HG03159 (cell line): ENCODE results near the gene C22orf23.

Experiments used
- ATAC-seq: cut with Tn5 transposase; IDR thresholded peaks from one replicate; pipeline ENCODE4 v1.9.1; 2021; ENCODE audit warnings: mild to moderate bottlenecking, moderate library complexity; ENCODE audit not compliant: unreplicated experiment

Gene C22orf23

GRCh38 chr22:37953437-37954179 lies at the start of gene C22orf23, which contains the start of gene POLR2F:
TSS of gene C22orf23 (minus strand) at chr22:37953601. CDS start at chr22:37953149, 452 bp downstream.
TSS of gene POLR2F (plus strand) at chr22:37953699. CDS start at chr22:37953788, 89 bp downstream.
- ATAC-seq, result peak; percentile 88

- no peak for ATAC-seq
Observed at GRCh38 chr22:37999640-38000272, 46.4 kb upstream of the C22orf23 start.

GRCh38 chr22:37999236-37999635 lies 45.8 kb upstream of the C22orf23 start:
- ATAC-seq, result no peak

DNA sequence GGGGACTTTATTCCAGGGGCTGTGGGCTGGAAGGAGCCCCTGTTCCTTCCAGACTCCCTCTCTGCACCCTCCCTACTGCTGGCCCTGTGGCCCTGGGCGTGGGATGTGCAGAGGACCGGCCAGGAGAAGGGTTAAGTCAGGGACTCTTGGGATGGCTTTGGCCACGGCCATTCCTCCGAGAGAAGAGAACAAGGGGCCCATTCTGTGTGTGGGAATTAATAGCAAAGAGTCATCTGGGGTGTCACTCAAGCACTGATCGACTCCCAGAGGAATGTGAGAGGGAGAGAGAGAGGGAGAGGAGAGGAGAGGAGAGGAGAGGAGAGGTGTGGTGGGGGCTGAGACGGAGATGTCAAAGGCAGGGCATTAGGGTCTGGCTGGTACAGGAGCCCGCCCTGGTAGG lies 45.1 kb upstream of the C22orf23 start:
- no peak for ATAC-seq

- ATAC-seq, result no peak
Observed at GRCh38 chr22:37996515-37997246, 43.3 kb upstream of the C22orf23 start.

DNA sequence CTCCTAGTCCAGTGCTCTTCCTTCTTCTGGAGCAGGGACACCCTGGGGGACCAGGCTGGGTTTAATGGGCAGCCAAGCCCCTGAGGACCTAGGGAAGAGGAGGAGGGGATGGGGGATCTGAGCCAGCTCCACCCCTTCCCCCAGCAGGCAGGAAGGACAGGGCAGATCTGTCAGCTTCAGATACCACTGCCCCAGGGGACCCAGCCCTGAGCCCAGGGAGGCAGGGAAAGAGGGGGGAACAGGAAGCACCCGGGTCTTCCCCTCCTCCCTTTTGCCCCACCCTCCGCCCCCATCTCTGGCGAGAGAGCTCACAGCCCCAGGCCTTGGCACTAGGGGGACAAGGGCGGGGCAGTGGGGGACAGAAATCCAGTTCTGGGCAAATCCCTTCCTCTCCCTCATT lies 42.7 kb upstream of the C22orf23 start:
- no peak for ATAC-seq

GRCh38 chr22:37995460-37995859 lies 42.1 kb upstream of the C22orf23 start:
- no peak for ATAC-seq

- no peak for ATAC-seq
Observed at GRCh38 chr22:37994982-37995381, 41.6 kb upstream of the C22orf23 start.

GRCh38 chr22:37994049-37994448 lies 40.6 kb upstream of the C22orf23 start:
- ATAC-seq, result no peak

DNA sequence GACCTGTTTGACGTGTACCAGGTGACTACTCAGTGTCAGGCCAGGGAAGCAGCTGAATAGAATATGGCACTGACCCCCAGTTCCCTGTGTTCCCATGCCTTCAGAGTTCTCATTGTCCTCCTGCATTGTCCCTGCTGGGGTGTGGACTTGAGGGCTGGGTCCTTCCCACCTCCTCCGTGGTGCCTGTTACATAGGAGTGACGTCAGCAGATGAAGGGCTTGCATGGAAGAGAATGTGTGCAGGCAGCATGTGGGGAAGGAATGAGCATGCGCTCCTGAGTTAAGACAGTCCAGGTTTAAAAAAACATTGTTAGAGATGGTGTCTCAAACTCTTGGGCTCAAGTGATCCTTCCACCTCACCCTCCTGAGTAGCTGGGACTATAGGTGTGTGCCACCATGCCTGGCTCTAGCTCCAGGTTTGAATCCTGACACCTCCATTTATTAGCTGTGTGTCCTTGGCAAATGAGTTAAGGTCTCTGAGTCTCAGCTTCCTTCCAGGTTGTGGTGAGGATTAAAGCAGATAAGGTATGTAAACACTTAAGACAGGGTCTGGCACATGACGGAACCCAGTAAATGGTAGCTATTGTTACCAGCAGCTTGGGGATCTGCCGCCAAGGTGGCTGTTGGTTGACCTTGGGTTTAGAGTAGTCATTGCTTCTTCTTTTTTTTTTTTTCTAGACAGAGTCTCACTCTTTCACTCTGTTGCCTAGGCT lies 38.5 kb upstream of the C22orf23 start:
- no peak for ATAC-seq

DNA sequence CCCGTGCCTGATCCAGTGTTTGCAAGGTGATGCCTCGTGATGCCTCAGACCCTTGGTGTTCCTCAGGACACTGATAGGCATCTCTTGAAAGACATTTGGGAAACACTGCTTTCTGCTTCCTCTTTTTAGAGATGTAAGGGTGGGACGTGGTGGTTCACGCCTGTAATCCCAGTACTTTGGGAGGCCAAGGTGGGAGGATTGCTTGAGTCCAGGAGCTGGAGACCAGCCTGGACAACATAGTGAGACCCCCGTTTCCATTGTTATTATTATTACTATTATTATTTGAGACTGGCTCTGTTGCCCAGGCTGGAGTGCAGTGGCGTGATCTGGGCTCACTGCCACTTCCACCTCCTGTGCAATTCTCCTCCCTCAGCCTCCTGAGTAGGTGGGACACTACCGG lies 37.5 kb upstream of the C22orf23 start:
- ATAC-seq, result no peak

DNA sequence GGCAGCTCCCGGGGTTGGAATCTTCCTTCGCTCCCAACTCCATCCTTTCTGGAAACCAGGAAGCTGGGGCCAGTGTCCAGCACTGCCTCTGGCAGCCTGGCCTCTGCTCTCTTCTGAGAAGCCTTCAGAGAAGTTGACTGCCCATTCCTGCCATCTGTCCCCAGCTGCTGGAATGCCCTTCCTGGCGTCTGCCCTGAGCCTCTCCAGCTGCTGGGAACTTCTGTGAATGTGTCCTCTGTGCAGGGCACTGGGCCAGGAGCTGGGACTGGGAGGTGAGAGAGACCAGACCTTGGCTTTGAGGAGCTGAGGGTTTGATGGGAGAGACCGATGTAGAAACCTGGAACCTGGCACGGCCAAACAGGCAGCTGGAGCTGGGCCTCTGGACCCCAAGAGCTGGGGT lies 36.9 kb upstream of the C22orf23 start:
- no peak for ATAC-seq

GRCh38 chr22:37989146-37990045 lies 36.0 kb upstream of the C22orf23 start:
- ATAC-seq, result no peak

DNA sequence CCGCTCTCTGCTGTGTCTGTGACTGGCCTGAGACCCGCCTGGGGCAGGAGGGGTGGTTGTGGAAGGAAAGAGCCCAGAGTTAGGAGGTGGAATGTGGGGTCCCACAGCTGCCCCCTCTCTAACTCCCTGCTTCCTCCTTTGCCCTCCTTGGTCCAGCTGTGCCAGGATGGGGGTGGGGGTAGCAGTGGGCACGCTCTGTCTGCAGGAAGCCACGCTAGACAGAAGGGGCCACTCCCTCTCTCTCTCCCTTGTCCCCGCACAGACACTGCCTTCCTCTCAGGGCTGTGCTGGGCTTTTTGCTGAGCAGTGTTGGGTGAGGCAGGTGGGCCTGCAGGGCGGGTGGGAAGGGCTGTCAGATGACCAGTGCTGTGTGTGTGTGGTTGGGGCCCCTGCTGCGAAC lies 33.0 kb upstream of the C22orf23 start:
- no peak for ATAC-seq

DNA sequence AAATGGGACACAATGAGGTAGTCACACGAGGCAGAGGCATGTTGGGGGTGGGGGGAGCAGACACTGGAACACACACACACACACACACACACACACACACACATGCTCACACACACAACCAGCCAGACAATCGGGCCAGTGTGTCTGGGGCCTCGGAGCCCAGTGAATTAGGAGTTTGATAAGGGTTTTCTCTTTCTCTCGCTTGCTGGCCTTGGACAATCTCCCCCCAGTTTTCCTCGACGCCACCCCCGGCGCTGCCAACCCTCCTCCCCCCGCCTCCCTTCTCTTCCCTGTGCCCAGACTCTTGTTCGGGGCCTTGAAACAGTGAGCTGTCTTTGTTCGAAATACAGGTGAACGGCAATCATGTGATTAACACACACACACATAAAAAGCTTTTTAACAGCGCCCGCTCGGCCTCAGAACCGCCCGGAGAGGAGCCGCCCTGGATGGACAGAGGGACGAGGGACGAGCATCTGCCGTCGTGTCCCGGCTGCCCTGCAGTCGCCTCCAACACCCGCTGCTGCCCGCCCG lies 32.4 kb upstream of the C22orf23 start:
- ATAC-seq, result no peak

DNA sequence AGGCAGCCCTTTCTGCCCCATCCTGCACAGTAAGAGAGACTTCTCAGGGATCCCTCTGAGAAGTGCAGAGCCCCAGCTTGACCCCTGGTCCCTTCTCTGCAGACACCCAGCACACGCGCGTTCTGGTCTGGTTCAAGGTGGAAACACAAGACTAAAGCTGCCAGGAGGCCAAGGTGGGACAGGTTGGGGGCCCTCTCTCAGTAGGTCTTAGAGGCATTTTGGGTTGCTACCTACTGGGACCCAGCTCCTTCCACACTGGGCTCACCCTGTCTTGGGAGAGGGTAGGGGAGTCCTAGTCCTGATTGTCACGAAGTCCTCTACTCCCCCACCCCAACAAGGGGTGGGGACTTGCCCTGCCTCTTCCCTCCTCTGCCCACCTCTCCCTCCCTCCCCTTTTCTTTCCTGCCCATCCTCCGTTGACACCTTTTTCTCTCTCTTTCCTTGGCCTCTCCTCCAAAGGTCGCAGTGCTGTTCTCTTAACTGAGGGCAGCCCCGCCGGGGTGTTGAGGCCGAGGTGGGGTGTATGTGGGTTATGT lies 31.7 kb upstream of the C22orf23 start:
- no peak for ATAC-seq

GRCh38 chr22:37983860-37984791 lies 30.7 kb upstream of the C22orf23 start, which contains the start of gene SOX10:
TSS of gene SOX10 (minus strand) at chr22:37984555. CDS start at chr22:37983784, 771 bp downstream.
- ATAC-seq, result no peak
